Fibroblast of the aortic adventitia (primary cell): Measurements from ENCODE around the gene SH3D19. TPM values are rescaled to one million over a fixed set of nuclear protein-coding genes. Genes with fewer than 3 reads are reported as not detected.
A peak's percentile ranks its signal among the peaks of the same experiment; 100 is the strongest.

Experiments
- DNase-seq: peaks from one replicate; pipeline ENCODE4 v3.0.0-alpha.2; 2010; ENCODE audit warnings: low read depth
- H3K4me3 ChIP-seq: 2 replicates; pipeline ENCODE4 v1.5.1; 2011; ENCODE audit warnings: low read depth, mild to moderate bottlenecking, control low read depth, low read length, moderate library complexity
- CTCF ChIP-seq: IDR thresholded peaks from 2 replicates; pipeline ENCODE4 v1.5.1; 2011; ENCODE audit warnings: mild to moderate bottlenecking, low read length, control low read depth, inconsistent platforms; ENCODE audit not compliant: insufficient read depth
- total RNA-seq: library from RNA; depleted of rRNA; stranded (reverse); fragments of >200 nt; gene quantifications from 2 replicates; pipeline ENCODE4 v1.2.3, GENCODE V29; 2012; ENCODE audit warnings: low replicate concordance

The SH3D19 gene
- total RNA-seq, 1 donor: 95.9 TPM

GRCh38 chr4:151315212-151315886 lies 10.1 kb downstream of the SH3D19 start:
- peak; percentile 26 for DNase-seq
- no peak for TF ChIP-seq CTCF
- H3K4me3 ChIP-seq: no peak overlapping the region

GRCh38 chr4:151314479-151314878 lies 10.9 kb downstream of the SH3D19 start:
- no peak overlapping the region for H3K4me3 ChIP-seq
- no peak for TF ChIP-seq CTCF
- no peak for DNase-seq

GRCh38 chr4:151314010-151314355 lies 11.4 kb downstream of the SH3D19 start:
- TF ChIP-seq CTCF: no peak

GRCh38 chr4:151313306-151314009 lies 11.9 kb downstream of the SH3D19 start:
- no peak for TF ChIP-seq CTCF
- H3K4me3 ChIP-seq: no peak overlapping the region
- no peak for DNase-seq

More at GRCh38 chr4:151314010-151314355, 11.4 kb downstream of the SH3D19 start:
- no peak for DNase-seq
- no peak overlapping the region for H3K4me3 ChIP-seq

GRCh38 chr4:151310124-151310728 lies 15.2 kb downstream of the SH3D19 start:
- H3K4me3 ChIP-seq: no peak overlapping the region
- no peak for TF ChIP-seq CTCF
- DNase-seq: no peak

- DNase-seq: no peak
- TF ChIP-seq CTCF: no peak
- H3K4me3 ChIP-seq: no peak overlapping the region
These were observed 20.6 kb downstream of the SH3D19 start for GRCh38 chr4:151304755-151305154.
